ENCODE data around the gene NAGK.

Gene NAGK

GRCh38 chr2:71067567-71068217, 756 bp upstream of the NAGK start:
- peak overlapping the region; percentile 98 for H3K27ac ChIP-seq (ENCODE audit: low read depth, low read length)
- H4K20me1 ChIP-seq (ENCODE audit: low read depth, low read length), result no peaks in the 10 kb centered on the region
- peak overlapping the region; percentile 84 for H3K4me2 ChIP-seq (ENCODE audit: low read depth, low read length, poor library complexity, severe bottlenecking)
- H3K9me3 ChIP-seq (ENCODE audit: insufficient read depth, low read length), result no peaks in the 10 kb centered on the region
- peak overlapping the region; percentile 88 for H3K9ac ChIP-seq (ENCODE audit: low read length)
- peak overlapping the region; percentile 80 for H3K4me3 ChIP-seq (ENCODE audit: insufficient read depth, low read length, poor library complexity, severe bottlenecking)
- H3K36me3 ChIP-seq (ENCODE audit: low read length), result no peaks in the 10 kb centered on the region
- H3K9me2 ChIP-seq (replicated peaks; ENCODE audit: insufficient read depth, low read length), result no peaks in the 10 kb centered on the region
- TF ChIP-seq CTCF (IDR thresholded peaks at IDR 0.05; ENCODE audit: insufficient read depth, low read length, poor library complexity, severe bottlenecking), result no peak
- no peak for TF ChIP-seq EZH2phosphoT487 (conservative IDR thresholded peaks at IDR 0.05; ENCODE audit: low read length)
- peaks cover 36% of the 10 kb centered on the region for H3K79me2 ChIP-seq (ENCODE audit: insufficient read depth, low read length)
- H2AFZ ChIP-seq (ENCODE audit: low read depth, low read length, severe bottlenecking), result no peak overlapping the region
- H3F3A ChIP-seq (ENCODE audit: insufficient read depth), result peaks cover 51% of the 10 kb centered on the region
- H3K27me3 ChIP-seq (ENCODE audit: low read length), result no peaks in the 10 kb centered on the region

- Histone ChIP-seq H4K20me1 (ENCODE audit: low read depth, low read length) (no peaks in the 10 kb centered on the region), H3K4me3 (ENCODE audit: insufficient read depth, low read length, poor library complexity, severe bottlenecking) (peak overlapping the region; percentile 80), H3K79me2 (ENCODE audit: insufficient read depth, low read length) (peaks cover 39% of the 10 kb centered on the region), H3K9ac (ENCODE audit: low read length) (peak overlapping the region; percentile 88), H3K9me3 (ENCODE audit: insufficient read depth, low read length) (no peaks in the 10 kb centered on the region), H3K9me2 (replicated peaks; ENCODE audit: insufficient read depth, low read length) (no peaks in the 10 kb centered on the region), H3F3A (ENCODE audit: insufficient read depth) (peaks cover 40% of the 10 kb centered on the region), H3K27me3 (ENCODE audit: low read length) (no peaks in the 10 kb centered on the region), H3K36me3 (ENCODE audit: low read length) (no peaks in the 10 kb centered on the region), H3K4me2 (ENCODE audit: low read depth, low read length, poor library complexity, severe bottlenecking) (peak overlapping the region; percentile 84), H2AFZ (ENCODE audit: low read depth, low read length, severe bottlenecking) (no peak overlapping the region), H3K27ac (ENCODE audit: low read depth, low read length) (peak overlapping the region; percentile 98; the same call in 1 of the 2 replicates)
- no peak for TF ChIP-seq CTCF (IDR thresholded peaks at IDR 0.05; ENCODE audit: insufficient read depth, low read length, poor library complexity, severe bottlenecking)
- TF ChIP-seq EZH2phosphoT487 (conservative IDR thresholded peaks at IDR 0.05; ENCODE audit: low read length), result no peak
These were observed 928 bp downstream of the NAGK start for GRCh38 chr2:71069376-71069775.

GRCh38 chr2:71070294-71071093, 2.0 kb downstream of the NAGK start:
- no peaks in the 10 kb centered on the region for H4K20me1 ChIP-seq (ENCODE audit: low read depth, low read length)
- H2AFZ ChIP-seq (ENCODE audit: low read depth, low read length, severe bottlenecking), result no peak overlapping the region
- peak overlapping the region; percentile 84 for H3K4me2 ChIP-seq (ENCODE audit: low read depth, low read length, poor library complexity, severe bottlenecking)
- peaks cover 39% of the 10 kb centered on the region for H3K79me2 ChIP-seq (ENCODE audit: insufficient read depth, low read length)
- H3K9me2 ChIP-seq (replicated peaks; ENCODE audit: insufficient read depth, low read length), result no peaks in the 10 kb centered on the region
- peak; percentile 29 for TF ChIP-seq CTCF (IDR thresholded peaks at IDR 0.05; ENCODE audit: insufficient read depth, low read length, poor library complexity, severe bottlenecking)
- no peak for TF ChIP-seq EZH2phosphoT487 (conservative IDR thresholded peaks at IDR 0.05; ENCODE audit: low read length)
- peak overlapping the region; percentile 60 for H3K27ac ChIP-seq (ENCODE audit: low read depth, low read length)
- H3K9ac ChIP-seq (ENCODE audit: low read length), result peak overlapping the region; percentile 88
- no peaks in the 10 kb centered on the region for H3K9me3 ChIP-seq (ENCODE audit: insufficient read depth, low read length)
- H3K27me3 ChIP-seq (ENCODE audit: low read length), result no peaks in the 10 kb centered on the region
- peaks cover 29% of the 10 kb centered on the region for H3F3A ChIP-seq (ENCODE audit: insufficient read depth)
- peak overlapping the region; percentile 2 for H3K4me3 ChIP-seq (ENCODE audit: insufficient read depth, low read length, poor library complexity, severe bottlenecking)
- peaks cover 8% of the 10 kb centered on the region; the same call in 1 of the 2 replicates for H3K36me3 ChIP-seq (ENCODE audit: low read length)

Measured in SU-DHL-6 (cell line).